H1 (cell line): ENCODE results near the gene EPHB3. TPM values are rescaled to one million over a fixed set of nuclear protein-coding genes. Genes with fewer than 3 reads are reported as not detected.
A peak's percentile ranks its signal among the peaks of the same experiment; 100 is the strongest.

Experiments used
- CTCF ChIA-PET: fragments of 300-600 bp; sonication (Branson Sonifier 250); formaldehyde crosslinking; loops from one replicate; lab custom pipeline; 2021; ENCODE audit not compliant: partially characterized antibody; lab: Charles Lee
- POLR2A ChIA-PET: fragments of 300-600 bp; sonication (Branson Sonifier 250); formaldehyde crosslinking; loops from one replicate; lab custom pipeline; 2021; ENCODE audit warnings: inconsistent platforms; ENCODE audit not compliant: partially characterized antibody; lab: Charles Lee
- DNase-seq, 2 experiments: peaks; one replicate each; pipeline versions ENCODE4 v3.0.0 to v3.0.0-alpha.2; 2010 to 2022; ENCODE audit warnings: low spot score in 2 of 2, low read depth in 1 of 2, mixed read lengths in 1 of 2
- FAIRE-seq: peaks from 2 replicates; lab custom pipeline; 2011; peaks lifted over from hg19 to GRCh38; lab: Jason Lieb, UNC
- H2AFZ ChIP-seq: 2 replicates; pipeline ENCODE4 v1.8.1; 2012; ENCODE audit warnings: low read length, inconsistent platforms
- H2AK5ac ChIP-seq: 2 replicates; pipeline ENCODE4 v1.6.1; 2013; ENCODE audit warnings: low read depth, low read length
- H2BK120ac ChIP-seq: replicated peaks from 2 replicates; pipeline ENCODE3; 2013; ENCODE audit warnings: low read depth, low read length, inconsistent platforms
- H2BK12ac ChIP-seq: 2 replicates; pipeline ENCODE4 v1.6.1; 2013; ENCODE audit warnings: low read depth, low read length
- H2BK15ac ChIP-seq: 2 replicates; pipeline ENCODE4 v1.6.1; 2013; ENCODE audit warnings: low read length
- H2BK20ac ChIP-seq: 2 replicates; pipeline ENCODE4 v1.6.1; 2013; ENCODE audit warnings: low read length
- H2BK5ac ChIP-seq: 2 replicates; pipeline ENCODE4 v1.6.1; 2013; ENCODE audit warnings: low read depth, low read length
- H3K14ac ChIP-seq: 2 replicates; pipeline ENCODE4 v1.6.1; 2013; ENCODE audit warnings: inconsistent platforms; ENCODE audit not compliant: insufficient read length
- H3K18ac ChIP-seq: 2 replicates; pipeline ENCODE4 v1.6.1; 2013; ENCODE audit warnings: low read length; ENCODE audit errors: extremely low read depth
- H3K23ac ChIP-seq: 2 replicates; pipeline ENCODE4 v1.6.1; 2013; ENCODE audit warnings: inconsistent platforms; ENCODE audit not compliant: insufficient read length
- H3K23me2 ChIP-seq: 2 replicates; pipeline ENCODE4 v1.6.1; 2013; ENCODE audit warnings: low read depth, low read length
- H3K27ac ChIP-seq: 2 replicates; pipeline ENCODE4 v1.6.1; 2011; ENCODE audit warnings: low read depth, low read length, inconsistent platforms
- H3K27me3 ChIP-seq, 4 experiments: replicated peaks in 1 of 4; 1 replicate in 1 of 4; 2 replicates in 3 of 4; pipeline versions ENCODE4 v1.6.1 to v1.8.1; 2011 to 2013; ENCODE audit warnings: low read length in 3 of 4, mild to moderate bottlenecking in 3 of 4, inconsistent platforms in 2 of 4, mixed read lengths in 2 of 4, moderate library complexity in 1 of 4; ENCODE audit not compliant: control insufficient read depth in 3 of 4, insufficient read depth in 3 of 4; ENCODE audit errors: extremely low read depth in 1 of 4
- H3K36me3 ChIP-seq, 4 experiments: 2 replicates each; pipeline versions ENCODE4 v1.6.1 to v1.8.1; 2011 to 2013; ENCODE audit warnings: mild to moderate bottlenecking in 4 of 4, low read length in 3 of 4, moderate library complexity in 2 of 4, control low read depth in 1 of 4, inconsistent platforms in 1 of 4; ENCODE audit not compliant: insufficient read depth in 4 of 4, control insufficient read depth in 2 of 4
- H3K4ac ChIP-seq: replicated peaks from 2 replicates; pipeline ENCODE3; 2013; ENCODE audit warnings: low read length, low read depth, mixed read lengths, inconsistent platforms; ENCODE audit not compliant: insufficient read length
- H3K4me1 ChIP-seq, 4 experiments: replicated peaks in 1 of 4; 1 replicate in 1 of 4; 2 replicates in 3 of 4; pipeline versions ENCODE4 v1.6.1 to v1.8.1; 2011 to 2013; ENCODE audit warnings: low read length in 3 of 4, inconsistent platforms in 2 of 4, mixed read lengths in 1 of 4; ENCODE audit not compliant: insufficient read depth in 4 of 4, control insufficient read depth in 3 of 4
- H3K4me2 ChIP-seq, 2 experiments: 2 replicates each; pipeline versions ENCODE4 v1.6.1 to v1.8.1; 2011 to 2013; ENCODE audit warnings: low read depth in 2 of 2, low read length in 2 of 2, control low read depth in 1 of 2, inconsistent platforms in 1 of 2, mild to moderate bottlenecking in 1 of 2; ENCODE audit not compliant: insufficient read depth in 1 of 2
- H3K4me3 ChIP-seq, 4 experiments: fragments of 200-600, 300-600 bp in 1 of 4; sonication (generic), shearing (Covaris generic), sonication (Bioruptor Twin) in 1 of 4; 2 replicates each; pipeline versions ENCODE4 v1.5.1 to v1.8.1; 2011 to 2016; ENCODE audit warnings: low read length in 4 of 4, low read depth in 3 of 4, control low read depth in 2 of 4, inconsistent platforms in 2 of 4, mild to moderate bottlenecking in 2 of 4, mixed read lengths in 1 of 4, moderate library complexity in 1 of 4; ENCODE audit not compliant: insufficient read depth in 2 of 4; ENCODE audit errors: extremely low read depth in 1 of 4
- H3K56ac ChIP-seq: replicated peaks from 2 replicates; pipeline ENCODE3; 2013; ENCODE audit warnings: low read depth, mild to moderate bottlenecking, mixed read lengths, low read length, inconsistent platforms; ENCODE audit not compliant: insufficient read length
- H3K79me1 ChIP-seq: 2 replicates; pipeline ENCODE4 v1.6.1; 2013; ENCODE audit warnings: low read depth, low read length, control low read depth
- H3K79me2 ChIP-seq, 2 experiments: 2 replicates each; pipeline versions ENCODE4 v1.6.1 to v1.8.1; 2012 to 2013; ENCODE audit warnings: low read length in 2 of 2, mild to moderate bottlenecking in 2 of 2, inconsistent platforms in 1 of 2; ENCODE audit not compliant: insufficient read depth in 2 of 2, control insufficient read depth in 1 of 2
- H3K9ac ChIP-seq, 4 experiments: replicated peaks in 1 of 4; 1 replicate in 1 of 4; 2 replicates in 3 of 4; pipeline versions ENCODE4 v1.6.1 to v1.8.1; 2011 to 2013; ENCODE audit warnings: low read depth in 3 of 4, low read length in 3 of 4, control low read depth in 2 of 4, mild to moderate bottlenecking in 2 of 4, moderate library complexity in 2 of 4, inconsistent platforms in 1 of 4; ENCODE audit errors: extremely low read depth in 1 of 4
- H3K9me3 ChIP-seq, 2 experiments: 2 replicates each; pipeline versions ENCODE4 v1.6.1 to v1.8.1; 2012 to 2013; ENCODE audit warnings: mild to moderate bottlenecking in 2 of 2, moderate library complexity in 2 of 2, control low read depth in 1 of 2, inconsistent platforms in 1 of 2, low read depth in 1 of 2, low read length in 1 of 2, mixed read lengths in 1 of 2; ENCODE audit not compliant: insufficient read depth in 2 of 2
- H4K20me1 ChIP-seq, 2 experiments: replicated peaks in 1 of 2; 2 replicates each; pipeline versions ENCODE3 to v1.8.1; 2011 to 2013; ENCODE audit warnings: inconsistent platforms in 2 of 2, low read length in 2 of 2, mild to moderate bottlenecking in 1 of 2; ENCODE audit not compliant: insufficient read depth in 2 of 2, control insufficient read depth in 1 of 2
- H4K5ac ChIP-seq: 2 replicates; pipeline ENCODE4 v1.6.1; 2013; ENCODE audit warnings: low read length, low read depth, mixed read lengths, inconsistent platforms; ENCODE audit not compliant: insufficient read length
- H4K8ac ChIP-seq: 2 replicates; pipeline ENCODE4 v1.8.0; 2013; ENCODE audit warnings: mild to moderate bottlenecking, moderate library complexity, low read length, inconsistent platforms; ENCODE audit not compliant: insufficient read depth; ENCODE audit errors: extremely low read depth
- H4K91ac ChIP-seq: replicated peaks from 2 replicates; pipeline ENCODE3; 2013; ENCODE audit warnings: low read length, mixed read lengths, inconsistent platforms; ENCODE audit not compliant: insufficient read length
- BCL11A ChIP-seq, 2 experiments: IDR thresholded peaks; one replicate each; pipeline ENCODE4 v1.6.1; 2011; ENCODE audit warnings: low read depth in 2 of 2, low read length in 2 of 2, mild to moderate bottlenecking in 2 of 2
- CBX5 ChIP-seq: fragments of 300-800, 300-1000 bp; sonication (generic); IDR thresholded peaks from 2 replicates; pipeline ENCODE4 v1.7.1; 2016; ENCODE audit warnings: antibody characterized with exemption, low read length, low read depth
- EP300 ChIP-seq, 2 experiments: IDR thresholded peaks; 1 replicate in 1 of 2; 2 replicates in 1 of 2; pipeline ENCODE4 v1.6.1; 2011 to 2012; ENCODE audit warnings: low read depth in 2 of 2, low read length in 2 of 2, mild to moderate bottlenecking in 2 of 2, borderline replicate concordance in 1 of 2, inconsistent platforms in 1 of 2, moderate library complexity in 1 of 2
- FOSL1 ChIP-seq: IDR thresholded peaks from 2 replicates; pipeline ENCODE4 v1.6.1; 2011; ENCODE audit warnings: mild to moderate bottlenecking, low read depth, low read length, moderate library complexity; ENCODE audit not compliant: insufficient read depth
- HDAC2 ChIP-seq, 2 experiments: fragments of 300-600 bp in 1 of 2; sonication (generic) in 1 of 2; IDR thresholded peaks; 2 replicates each; pipeline ENCODE4 v1.6.1; 2011 to 2012; ENCODE audit warnings: low read depth in 2 of 2, low read length in 2 of 2, mild to moderate bottlenecking in 2 of 2, moderate library complexity in 2 of 2, borderline replicate concordance in 1 of 2, inconsistent platforms in 1 of 2
- JUND ChIP-seq: IDR thresholded peaks from 2 replicates; pipeline ENCODE4 v1.6.1; 2011; ENCODE audit warnings: mild to moderate bottlenecking, improper control_type of control experiment, low read length
- NRF1 ChIP-seq: IDR thresholded peaks from 2 replicates; pipeline ENCODE4 v1.6.1; 2011; ENCODE audit warnings: mild to moderate bottlenecking, low read depth, low read length, improper control_type of control experiment
- POLR2A ChIP-seq, 2 experiments: IDR thresholded peaks; 1 replicate in 1 of 2; 2 replicates in 1 of 2; pipeline ENCODE4 v1.6.1; 2011; ENCODE audit warnings: low read depth in 2 of 2, low read length in 2 of 2, mild to moderate bottlenecking in 2 of 2; ENCODE audit errors: control extremely low read depth in 1 of 2
- RFX5 ChIP-seq: IDR thresholded peaks from 2 replicates; pipeline ENCODE4 v1.6.1; 2011; ENCODE audit warnings: low read depth, low read length, improper control_type of control experiment, borderline replicate concordance
- SP1 ChIP-seq: IDR thresholded peaks from 2 replicates; pipeline ENCODE4 v1.6.1; 2011; ENCODE audit warnings: low read depth, low read length
- SUZ12 ChIP-seq: fragments of 200-600 bp; sonication (generic); IDR thresholded peaks from 2 replicates; pipeline ENCODE4 v1.6.1; 2012; ENCODE audit warnings: mild to moderate bottlenecking, inconsistent platforms, low read length, moderate library complexity, mixed read lengths
- WGBS, 2 experiments: shearing (Covaris generic) in 1 of 2; methylation state at CpG; one replicate each; pipeline versions ENCODE4 v1.1.6 to v1.1.7; 2013 to 2015; ENCODE audit warnings: low lambda C conversion rate in 2 of 2, mixed read lengths in 2 of 2, inconsistent platforms in 1 of 2, low coverage in 1 of 2, missing lambda C conversion rate in 1 of 2; ENCODE audit not compliant: insufficient replicate concordance in 2 of 2, insufficient coverage in 1 of 2, insufficient read length in 1 of 2; ENCODE audit errors: extremely low coverage in 1 of 2, missing lambda C conversion rate in 1 of 2; 5-methylcytosine and 5-hydroxymethylcytosine counted together
- polyA plus RNA-seq, 7 experiments: library from polyadenylated mRNA; depleted of rRNA in 3 of 7; stranded (reverse) in 5 of 7; unstranded in 2 of 7; fragments of >200 nt in 5 of 7; fragments of 200-250 nt in 2 of 7; gene quantifications; 1 replicate in 5 of 7; 2 replicates in 1 of 7; 4 replicates in 1 of 7; pipeline versions ENCODE4 v1.2.1 to v1.2.3, GENCODE V29; 2011 to 2013; ENCODE audit warnings: missing spikeins in 2 of 7, mixed read lengths in 2 of 7
- total RNA-seq: library from RNA; stranded (reverse); fragmentation: NEBNext Ultra II Directional; extraction: Animal tissue kit (Norgen Biotek cat#: 25700); gene quantifications from 2 replicates; pipeline ENCODE4 v1.2.1, GENCODE V29; 2021

EPHB3 gene
- total and polyA plus RNA-seq, 2 of the 8 experiments (the other 6 are each of a cell fraction or from before 2014, with no cell fraction given), result 0.41 to 0.91 TPM

DNA sequence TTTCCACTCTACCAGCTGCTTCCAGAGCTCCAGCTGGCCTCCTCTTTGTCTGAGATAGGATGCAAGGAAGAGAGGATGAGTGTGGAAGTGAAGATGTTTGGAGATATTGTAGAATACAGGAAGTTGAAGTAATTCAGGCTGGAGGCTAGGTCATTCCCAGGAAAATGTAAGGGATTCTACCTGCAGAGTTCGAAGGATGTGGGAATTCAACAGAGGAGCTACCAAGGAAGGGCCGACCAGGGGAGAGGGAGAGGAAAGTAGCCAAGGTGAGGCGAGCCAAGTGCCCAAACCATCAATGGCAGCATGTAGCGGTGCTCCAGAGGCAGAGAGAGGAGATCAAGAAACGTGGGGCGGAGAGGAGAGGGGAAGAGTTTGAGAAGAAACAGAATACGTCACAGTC, 49.0 kb upstream of the EPHB3 start:
- no peak overlapping the region for H3K18ac ChIP-seq
- H3K79me1 ChIP-seq, result no peaks in the 10 kb centered on the region
- no peaks in the 10 kb centered on the region for H3K36me3 ChIP-seq
- no peak overlapping the region for H2BK20ac ChIP-seq
- H3K27me3 ChIP-seq, result peaks cover 10 to 27% (median 17%) of the 10 kb centered on the region in 4 experiments
- H3K4me1 ChIP-seq, result peaks cover 0 to 5% (median 1%) of the 10 kb centered on the region in 4 experiments; a peak in 2 of 7 replicates
- no peak overlapping the region for H2BK15ac ChIP-seq
- no peak overlapping the region for H3K56ac ChIP-seq
- H2AFZ ChIP-seq, result no peak overlapping the region
- H4K91ac ChIP-seq, result no peak overlapping the region
- no peak overlapping the region for H3K4me3 ChIP-seq
- ChIA-PET CTCF (interaction anchor here (0.6 to 7.4 kb wide), 20 partner anchors 10 to 238 kb away, joined by 3 to 135 read pairs (median 8); no protein-coding TSS in a partner anchor), POLR2A (interaction anchor here (0.8 kb wide), 1 partner anchor 12 kb away, joined by 4 read pairs; no protein-coding TSS in a partner anchor)
- FAIRE-seq (no peak), DNase-seq (no peak)
- H4K8ac ChIP-seq, result no peak overlapping the region
- no peaks in the 10 kb centered on the region for H4K20me1 ChIP-seq
- H3K79me2 ChIP-seq, result no peaks in the 10 kb centered on the region
- no peak overlapping the region for H3K14ac ChIP-seq
- no peak overlapping the region for H3K9ac ChIP-seq
- H3K4ac ChIP-seq, result no peak overlapping the region
- H4K5ac ChIP-seq, result no peak overlapping the region
- H2AK5ac ChIP-seq, result no peak overlapping the region
- H2BK5ac ChIP-seq, result no peak overlapping the region
- WGBS, 2 experiments, result 82% methylated on average over 7 of the region's 7 CpGs; no CpG with 5 or more reads in 1 of the 2 experiments
- no peak overlapping the region for H2BK120ac ChIP-seq
- H2BK12ac ChIP-seq, result no peak overlapping the region; the same call in 1 of the 2 replicates
- no peak overlapping the region for H3K27ac ChIP-seq
- peak overlapping the region in 1 of 2 experiments; percentile 38; a peak in 1 of 4 replicates for H3K4me2 ChIP-seq
- H3K9me3 ChIP-seq, result no peaks in the 10 kb centered on the region
- H3K23ac ChIP-seq, result no peak overlapping the region
- TF ChIP-seq BCL11A (IDR thresholded peaks at IDR 0.05; ENCODE audit: low read depth in 2 of 2, low read length in 2 of 2) (no peak), SUZ12 (no peak), SP1 (no peak), HDAC2 (IDR thresholded peaks at IDR 0.05; ENCODE audit: borderline replicate concordance in 1 of 2, low read depth in 2 of 2, low read length in 2 of 2) (no peak), CBX5 (no peak), RFX5 (no peak), NRF1 (no peak), POLR2A (IDR thresholded peaks at IDR 0.05; ENCODE audit: control extremely low read depth in 1 of 2, low read depth in 2 of 2, low read length in 2 of 2) (no peak), FOSL1 (no peak), JUND (no peak), EP300 (IDR thresholded peaks at IDR 0.05; ENCODE audit: borderline replicate concordance in 1 of 2, low read depth in 2 of 2, low read length in 2 of 2) (no peak)
- H3K23me2 ChIP-seq, result peaks cover 5% of the 10 kb centered on the region; the same call in 1 of the 2 replicates
